CD14-positive monocyte (primary cell): ENCODE measurements around the gene SLN. TPM values are rescaled to one million over a fixed set of nuclear protein-coding genes. Genes with fewer than 3 reads are reported as not detected.

Experiments
- DNase-seq, 3 donors: peaks; one replicate each; pipeline ENCODE4 v3.0.0-alpha.2; 2011 to 2022
- H2AFZ ChIP-seq: 2 replicates; pipeline ENCODE4 v1.6.0; 2012; ENCODE audit warnings: mild to moderate bottlenecking, low read depth, low read length, inconsistent platforms; ENCODE audit not compliant: insufficient read depth, poor library complexity, severe bottlenecking
- H3K27ac ChIP-seq, 2 donors: 1 replicate in 1 of 2; 2 replicates in 1 of 2; pipeline ENCODE4 v1.5.1; 2012 to 2013; ENCODE audit warnings: low read length in 2 of 2, control low read depth in 1 of 2, inconsistent platforms in 1 of 2, low read depth in 1 of 2, mild to moderate bottlenecking in 1 of 2
- H3K27me3 ChIP-seq, 2 donors: one replicate each; pipeline versions ENCODE4 v1.6.0 to v1.6.1; 2011 to 2013; ENCODE audit warnings: low read length in 2 of 2; ENCODE audit not compliant: control insufficient read depth in 2 of 2, insufficient read depth in 2 of 2
- H3K36me3 ChIP-seq, 2 donors: replicated peaks in 1 of 2; 1 replicate in 1 of 2; 2 replicates in 1 of 2; pipeline versions ENCODE4 v1.5.1 to v1.6.1; 2012 to 2013; ENCODE audit warnings: low read length in 2 of 2, control low read depth in 1 of 2, inconsistent platforms in 1 of 2, mild to moderate bottlenecking in 1 of 2; ENCODE audit not compliant: insufficient read depth in 2 of 2, control insufficient read depth in 1 of 2
- H3K4me1 ChIP-seq, 2 donors: 1 replicate in 1 of 2; 2 replicates in 1 of 2; pipeline versions ENCODE4 v1.5.1 to v1.6.1; 2012 to 2013; ENCODE audit warnings: low read length in 2 of 2, control low read depth in 1 of 2, inconsistent platforms in 1 of 2, mild to moderate bottlenecking in 1 of 2, moderate library complexity in 1 of 2; ENCODE audit not compliant: insufficient read depth in 2 of 2, control insufficient read depth in 1 of 2
- H3K4me2 ChIP-seq: replicated peaks from 2 replicates; pipeline ENCODE3; 2012; ENCODE audit warnings: low read length, moderate library complexity, mild to moderate bottlenecking; ENCODE audit not compliant: poor library complexity, severe bottlenecking; ENCODE audit errors: extremely low read depth
- H3K4me3 ChIP-seq, 3 experiments: fragments of 200-600 bp in 1 of 3; sonication (generic) in 1 of 3; replicated peaks in 1 of 3; 1 replicate in 2 of 3; 2 replicates in 1 of 3; pipeline ENCODE4 v1.5.1; 2011 to 2013; ENCODE audit warnings: low read length in 3 of 3, mild to moderate bottlenecking in 3 of 3, control low read depth in 2 of 3, low read depth in 2 of 3, inconsistent platforms in 1 of 3, moderate library complexity in 1 of 3
- H3K79me2 ChIP-seq: 2 replicates; pipeline ENCODE4 v1.6.0; 2012; ENCODE audit warnings: mild to moderate bottlenecking, control low read depth, inconsistent platforms, low read length, moderate library complexity; ENCODE audit not compliant: insufficient read depth
- H3K9ac ChIP-seq: 2 replicates; pipeline ENCODE4 v1.6.0; 2017; ENCODE audit warnings: low read length, mild to moderate bottlenecking; ENCODE audit not compliant: insufficient read depth, poor library complexity, severe bottlenecking
- H3K9me3 ChIP-seq, 2 donors: replicated peaks in 1 of 2; 1 replicate in 1 of 2; 2 replicates in 1 of 2; pipeline versions ENCODE4 v1.5.1 to v1.6.1; 2012 to 2013; ENCODE audit warnings: low read length in 2 of 2, control low read depth in 1 of 2; ENCODE audit not compliant: control insufficient read depth in 1 of 2, insufficient read depth in 1 of 2
- H4K20me1 ChIP-seq: 2 replicates; pipeline ENCODE4 v1.6.0; 2012; ENCODE audit warnings: mild to moderate bottlenecking, low read length, control low read depth, moderate library complexity; ENCODE audit not compliant: insufficient read depth
- H3K27ac Mint-ChIP-seq, 7 donors: one replicate each; pipeline ENCODE4 v1.8.0; 2020; ENCODE audit warnings: mild to moderate bottlenecking in 7 of 7, mixed read lengths in 7 of 7, moderate library complexity in 6 of 7, inconsistent platforms in 2 of 7
- H3K27me3 Mint-ChIP-seq, 3 donors: one replicate each; pipeline ENCODE4 v1.8.0; 2021 to 2022; ENCODE audit warnings: low read depth in 3 of 3, mild to moderate bottlenecking in 3 of 3, mixed read lengths in 3 of 3, moderate library complexity in 3 of 3, inconsistent platforms in 1 of 3
- H3K36me3 Mint-ChIP-seq, 2 donors: one replicate each; pipeline ENCODE4 v1.8.0; 2020; ENCODE audit warnings: mixed read lengths in 2 of 2, inconsistent platforms in 1 of 2, mild to moderate bottlenecking in 1 of 2
- H3K4me1 Mint-ChIP-seq: one replicate; pipeline ENCODE4 v1.8.0; 2020; ENCODE audit warnings: mild to moderate bottlenecking, mixed read lengths
- H3K4me3 Mint-ChIP-seq, 2 donors: one replicate each; pipeline ENCODE4 v1.8.0; 2020; ENCODE audit warnings: mild to moderate bottlenecking in 2 of 2, mixed read lengths in 2 of 2, moderate library complexity in 1 of 2
- H3K9me3 Mint-ChIP-seq, 7 donors: one replicate each; pipeline ENCODE4 v1.8.0; 2020 to 2022; ENCODE audit warnings: mixed read lengths in 7 of 7, mild to moderate bottlenecking in 6 of 7, moderate library complexity in 6 of 7, inconsistent platforms in 2 of 7
- WGBS: methylation state at CpG from one replicate; pipeline ENCODE4 v1.1.5; 2013; ENCODE audit warnings: missing lambda C conversion rate; ENCODE audit not compliant: insufficient coverage; 5-methylcytosine and 5-hydroxymethylcytosine counted together
- intact Hi-C, 2 donors: fragments of 100-400 bp; cut with micrococcal nuclease; formaldehyde crosslinking; loops; one replicate each; pipeline versions ENCODE4 v1.15.0 to v1.15.1; 2023
- polyA plus RNA-seq, 3 donors: library from polyadenylated mRNA; depleted of rRNA in 1 of 3; unstranded in 2 of 3; stranded (reverse) in 1 of 3; fragments of 300-500 nt in 2 of 3; fragments of >200 nt in 1 of 3; fragmentation: Illumina TruSeq in 2 of 3; gene quantifications; 1 replicate in 2 of 3; 2 replicates in 1 of 3; pipeline ENCODE4 v1.2.3, GENCODE V29; 2012 to 2021
- TF ChIP-seq, protein P1 (sequence below): fragments of 200-600 bp; IDR thresholded peaks from one replicate; pipeline ENCODE4 v1.8.0; 2022; ENCODE audit warnings: antibody characterized with exemption, mild to moderate bottlenecking

Gene SLN
- polyA plus RNA-seq, 3 donors = not detected

DNA sequence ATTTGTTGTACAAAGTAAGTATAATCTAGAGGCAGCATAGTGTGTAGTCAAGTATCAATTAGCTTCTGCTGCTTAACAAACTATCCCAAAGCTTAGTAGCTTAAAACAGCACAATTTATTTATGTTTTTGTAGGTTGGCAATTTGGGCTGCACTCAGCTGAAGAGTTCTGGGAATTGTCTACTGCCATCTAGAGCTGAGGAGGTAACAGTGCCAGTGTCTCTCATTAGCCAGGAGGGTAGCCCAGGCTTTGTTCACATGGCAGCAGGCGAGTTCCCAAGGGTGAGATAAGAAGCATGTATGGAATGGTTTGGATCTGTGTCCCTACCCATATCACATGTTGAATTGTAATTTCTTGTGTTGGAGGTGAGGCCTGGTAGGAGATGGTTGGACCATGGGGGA, 45.8 kb upstream of the SLN start:
- H3K27me3 Mint-ChIP-seq = peaks cover 5 to 11% (median 9%) of the 10 kb centered on the region in 3 donors

DNA sequence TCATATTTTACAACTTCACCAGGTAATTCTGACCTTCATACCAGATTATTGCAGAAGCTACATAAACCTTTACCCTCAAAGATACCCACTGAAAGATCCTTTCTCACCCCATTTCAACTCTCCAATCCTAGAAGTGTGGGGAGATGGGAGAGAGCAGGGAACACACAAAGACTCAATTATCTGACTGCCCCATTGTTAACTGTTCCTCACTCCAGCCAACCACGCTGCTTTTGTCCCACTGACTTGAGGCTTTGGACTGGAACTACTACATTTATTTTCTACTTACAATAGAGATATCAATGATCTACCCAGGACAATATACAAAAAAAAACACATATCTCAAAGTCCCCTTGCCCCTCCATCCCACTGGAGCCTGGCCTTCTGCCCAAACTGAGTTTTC, 44.7 kb upstream of the SLN start:
- 88% methylated on average over 1 of the region's 1 CpG for WGBS
- TF ChIP-seq, protein P1, sequence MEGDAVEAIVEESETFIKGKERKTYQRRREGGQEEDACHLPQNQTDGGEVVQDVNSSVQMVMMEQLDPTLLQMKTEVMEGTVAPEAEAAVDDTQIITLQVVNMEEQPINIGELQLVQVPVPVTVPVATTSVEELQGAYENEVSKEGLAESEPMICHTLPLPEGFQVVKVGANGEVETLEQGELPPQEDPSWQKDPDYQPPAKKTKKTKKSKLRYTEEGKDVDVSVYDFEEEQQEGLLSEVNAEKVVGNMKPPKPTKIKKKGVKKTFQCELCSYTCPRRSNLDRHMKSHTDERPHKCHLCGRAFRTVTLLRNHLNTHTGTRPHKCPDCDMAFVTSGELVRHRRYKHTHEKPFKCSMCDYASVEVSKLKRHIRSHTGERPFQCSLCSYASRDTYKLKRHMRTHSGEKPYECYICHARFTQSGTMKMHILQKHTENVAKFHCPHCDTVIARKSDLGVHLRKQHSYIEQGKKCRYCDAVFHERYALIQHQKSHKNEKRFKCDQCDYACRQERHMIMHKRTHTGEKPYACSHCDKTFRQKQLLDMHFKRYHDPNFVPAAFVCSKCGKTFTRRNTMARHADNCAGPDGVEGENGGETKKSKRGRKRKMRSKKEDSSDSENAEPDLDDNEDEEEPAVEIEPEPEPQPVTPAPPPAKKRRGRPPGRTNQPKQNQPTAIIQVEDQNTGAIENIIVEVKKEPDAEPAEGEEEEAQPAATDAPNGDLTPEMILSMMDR = no peak
- Histone ChIP-seq H2AFZ (no peak overlapping the region), H4K20me1 (no peaks in the 10 kb centered on the region), H3K9me3 (peaks cover 0 to 6% of the 10 kb centered on the region in 2 donors), H3K9ac (no peak overlapping the region), H3K27ac (no peak overlapping the region), H3K4me1 (no peaks in the 10 kb centered on the region), H3K4me3 (no peak overlapping the region), H3K27me3 (no peaks in the 10 kb centered on the region), H3K79me2 (no peaks in the 10 kb centered on the region), H3K36me3 (no peaks in the 10 kb centered on the region), H3K4me2 (no peak overlapping the region)
- DNase-seq = no peak
- H3K27me3 Mint-ChIP-seq = peaks cover 7 to 9% (median 9%) of the 10 kb centered on the region in 3 donors
- intact Hi-C loops = no loop called here
- no peak overlapping the region for H3K4me3 Mint-ChIP-seq
- H3K36me3 Mint-ChIP-seq = no peaks in the 10 kb centered on the region
- H3K4me1 Mint-ChIP-seq = no peaks in the 10 kb centered on the region
- peaks cover 2 to 14% (median 7%) of the 10 kb centered on the region in 7 donors for H3K9me3 Mint-ChIP-seq
- no peak overlapping the region for H3K27ac Mint-ChIP-seq

More for the DNA sequence above, 45.8 kb upstream of the SLN start:
- Histone ChIP-seq H3K27ac (no peak overlapping the region), H3K9ac (no peak overlapping the region), H3K79me2 (no peaks in the 10 kb centered on the region), H3K27me3 (no peaks in the 10 kb centered on the region), H2AFZ (no peak overlapping the region), H3K4me2 (no peak overlapping the region), H3K36me3 (no peaks in the 10 kb centered on the region), H3K9me3 (peaks cover 0 to 6% of the 10 kb centered on the region in 2 donors), H3K4me1 (no peaks in the 10 kb centered on the region), H3K4me3 (no peak overlapping the region), H4K20me1 (no peaks in the 10 kb centered on the region)
- Mint-ChIP-seq H3K36me3 (no peaks in the 10 kb centered on the region), H3K9me3 (peaks cover 2 to 14% (median 7%) of the 10 kb centered on the region in 7 donors), H3K4me1 (no peaks in the 10 kb centered on the region), H3K4me3 (no peak overlapping the region), H3K27ac (no peak overlapping the region)
- TF ChIP-seq, protein P1 = no peak
- no CpG with 5 or more reads among the region's 1 CpG for WGBS
- no peak for DNase-seq
- intact Hi-C loops = no loop called here
